GM08714 (cell line): ENCODE measurements around the gene FAM117A.

ENCODE experiments used
- H3K4me3 ChIP-seq: fragments of 200-500 bp; sonication (Bioruptor generic); 2 replicates; pipeline ENCODE4 v1.5.1; 2014; ENCODE audit warnings: mild to moderate bottlenecking, low read length, inconsistent platforms
- ZNF274 ChIP-seq: IDR thresholded peaks from 2 replicates; pipeline ENCODE4 v1.6.1; 2012; ENCODE audit warnings: mild to moderate bottlenecking, low read depth, low read length

The FAM117A gene

GRCh38 chr17:49755663-49756283 lies 8.2 kb downstream of the FAM117A start:
- no peak overlapping the region for H3K4me3 ChIP-seq
- no peak for TF ChIP-seq ZNF274

DNA sequence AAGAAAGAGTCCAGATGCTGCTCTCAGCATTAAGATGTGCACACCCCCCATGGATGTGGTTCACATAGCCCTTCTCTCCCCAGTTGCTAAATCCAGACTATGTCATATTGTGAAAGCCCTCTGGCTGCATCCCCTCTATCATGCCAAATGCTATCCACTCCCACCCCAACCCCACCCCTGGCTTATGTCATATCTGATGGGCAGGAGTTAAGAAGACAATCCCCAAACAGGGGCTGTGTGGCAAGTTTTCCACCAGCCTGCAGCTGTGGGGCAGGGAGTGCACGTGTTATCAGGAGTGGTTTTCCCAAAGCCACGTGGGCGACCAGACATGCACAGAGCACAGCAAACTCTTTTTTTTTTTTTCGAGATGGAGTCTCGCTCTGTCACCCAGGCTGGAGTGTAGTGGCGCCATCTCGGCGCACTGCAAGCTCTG lies 10.0 kb downstream of the FAM117A start:
- H3K4me3 ChIP-seq = no peak overlapping the region
- no peak for TF ChIP-seq ZNF274

DNA sequence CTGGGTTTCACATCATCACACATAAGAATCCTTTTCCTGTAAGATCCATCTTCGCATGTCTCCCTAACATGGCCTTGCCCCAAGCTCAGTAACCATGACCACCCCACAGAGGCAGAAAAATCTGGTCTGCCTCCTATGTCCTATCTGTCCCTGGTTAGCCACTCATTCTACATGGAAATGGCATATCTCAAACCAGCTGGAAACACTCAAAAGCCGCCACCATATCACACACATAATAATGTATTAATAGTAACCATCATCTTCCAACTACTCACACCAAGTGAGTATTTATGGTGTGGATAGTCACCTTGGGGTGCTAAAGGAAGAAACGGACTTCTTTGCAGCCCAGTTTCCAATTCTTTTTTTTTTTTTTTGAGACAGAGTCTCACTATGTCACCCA lies 11.4 kb downstream of the FAM117A start:
- H3K4me3 ChIP-seq = no peak overlapping the region
- TF ChIP-seq ZNF274 = no peak

DNA sequence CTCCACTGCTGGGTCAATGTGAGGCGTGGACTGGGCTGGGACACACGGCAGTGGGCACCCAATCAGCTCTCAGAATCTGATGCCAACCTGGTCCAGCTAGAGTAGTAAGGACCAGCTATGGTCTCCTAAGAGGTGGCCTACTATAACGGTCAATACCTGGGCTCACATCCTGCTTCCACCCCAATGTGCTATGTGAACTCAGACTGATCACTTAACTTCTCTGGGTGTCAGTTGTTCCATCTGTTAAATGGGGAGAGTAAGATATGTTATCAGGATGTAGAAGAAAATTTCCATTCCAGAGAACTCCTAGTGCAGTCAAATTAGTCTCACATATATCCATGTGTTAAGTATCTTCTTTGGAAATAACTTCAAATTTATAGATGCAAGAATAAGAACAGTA lies 14.2 kb downstream of the FAM117A start:
- TF ChIP-seq ZNF274 = no peak
- H3K4me3 ChIP-seq = no peak overlapping the region; the same call in 1 of the 2 replicates

DNA sequence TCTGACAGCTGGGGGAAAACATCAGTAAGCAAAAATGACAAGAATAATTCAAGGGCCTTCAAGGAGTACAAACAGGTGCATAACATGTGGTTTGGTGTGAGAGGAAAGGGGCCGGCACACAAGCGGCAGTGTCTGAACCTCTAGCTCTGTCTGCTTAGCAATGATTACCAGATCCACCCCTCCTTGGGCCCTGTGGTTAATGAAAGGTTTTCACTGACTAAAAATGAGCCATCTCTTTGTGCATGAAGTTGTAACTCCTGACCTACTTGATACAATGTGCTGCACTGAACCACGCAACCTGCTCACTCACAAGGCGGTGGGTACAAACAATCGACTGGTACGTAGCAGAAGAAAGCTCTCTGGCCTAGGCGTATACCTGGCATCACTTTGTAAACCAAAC lies 15.1 kb downstream of the FAM117A start:
- peak overlapping the region; percentile 2; the same call in 1 of the 2 replicates for H3K4me3 ChIP-seq
- no peak for TF ChIP-seq ZNF274

- H3K4me3 ChIP-seq = peak overlapping the region; percentile 98; the same call in 1 of the 2 replicates
- no peak for TF ChIP-seq ZNF274
These were observed 15.7 kb downstream of the FAM117A start for GRCh38 chr17:49748223-49748622.

DNA sequence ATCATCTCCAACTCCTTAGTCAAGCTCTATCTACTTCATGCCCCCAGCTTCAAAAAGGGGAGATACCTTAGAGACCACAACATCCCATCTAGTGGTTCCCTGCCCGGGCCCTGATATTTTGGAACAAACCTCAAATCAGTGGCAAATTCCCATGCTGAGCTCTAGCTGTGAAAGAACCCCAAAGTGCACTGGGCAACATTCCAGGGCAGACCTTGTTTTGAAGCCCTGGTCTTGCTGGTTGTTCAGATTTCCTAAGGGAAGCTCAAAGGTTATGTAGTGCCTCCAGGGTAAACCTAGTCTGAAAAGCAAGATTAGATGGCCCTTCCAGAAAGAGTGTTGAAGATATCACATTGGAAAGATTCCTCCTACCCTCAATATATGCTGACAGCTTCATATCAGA lies 16.3 kb downstream of the FAM117A start:
- peak overlapping the region; percentile 98; the same call in 1 of the 2 replicates for H3K4me3 ChIP-seq
- TF ChIP-seq ZNF274 = no peak

DNA sequence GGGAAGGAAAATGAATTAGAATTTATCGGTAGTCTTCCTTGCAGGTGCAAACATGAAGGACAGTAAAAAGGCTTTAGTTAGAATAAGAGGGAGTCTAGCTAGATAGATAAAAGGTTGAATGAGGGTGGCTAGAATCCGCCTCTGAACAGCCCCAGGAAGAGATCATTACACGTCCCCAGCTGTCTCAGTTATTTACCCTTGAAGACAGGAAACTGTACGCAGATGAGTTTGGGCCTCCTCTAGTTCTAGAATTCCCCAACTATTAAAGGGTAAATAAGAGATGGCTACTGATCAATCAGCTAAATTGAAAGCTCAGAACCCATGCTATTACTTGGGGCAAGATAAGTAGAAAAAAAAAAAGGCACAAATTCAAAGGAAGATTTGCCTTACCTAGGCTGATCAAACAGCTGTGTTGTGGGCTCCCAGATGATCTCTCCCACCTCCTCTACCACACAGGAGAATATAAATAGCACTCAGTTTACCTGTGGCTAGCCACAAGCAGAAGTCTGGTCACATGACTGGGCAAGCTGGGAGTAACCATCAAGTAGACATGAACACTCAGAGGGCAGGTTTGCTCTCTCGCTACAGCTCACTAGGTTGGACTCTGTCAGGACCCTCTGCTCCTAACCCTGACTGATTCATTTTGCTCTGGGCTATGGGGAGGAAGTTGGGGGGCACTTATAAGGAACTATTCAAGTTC lies 17.0 kb downstream of the FAM117A start:
- TF ChIP-seq ZNF274 = no peak
- peak overlapping the region; percentile 98 for H3K4me3 ChIP-seq

DNA sequence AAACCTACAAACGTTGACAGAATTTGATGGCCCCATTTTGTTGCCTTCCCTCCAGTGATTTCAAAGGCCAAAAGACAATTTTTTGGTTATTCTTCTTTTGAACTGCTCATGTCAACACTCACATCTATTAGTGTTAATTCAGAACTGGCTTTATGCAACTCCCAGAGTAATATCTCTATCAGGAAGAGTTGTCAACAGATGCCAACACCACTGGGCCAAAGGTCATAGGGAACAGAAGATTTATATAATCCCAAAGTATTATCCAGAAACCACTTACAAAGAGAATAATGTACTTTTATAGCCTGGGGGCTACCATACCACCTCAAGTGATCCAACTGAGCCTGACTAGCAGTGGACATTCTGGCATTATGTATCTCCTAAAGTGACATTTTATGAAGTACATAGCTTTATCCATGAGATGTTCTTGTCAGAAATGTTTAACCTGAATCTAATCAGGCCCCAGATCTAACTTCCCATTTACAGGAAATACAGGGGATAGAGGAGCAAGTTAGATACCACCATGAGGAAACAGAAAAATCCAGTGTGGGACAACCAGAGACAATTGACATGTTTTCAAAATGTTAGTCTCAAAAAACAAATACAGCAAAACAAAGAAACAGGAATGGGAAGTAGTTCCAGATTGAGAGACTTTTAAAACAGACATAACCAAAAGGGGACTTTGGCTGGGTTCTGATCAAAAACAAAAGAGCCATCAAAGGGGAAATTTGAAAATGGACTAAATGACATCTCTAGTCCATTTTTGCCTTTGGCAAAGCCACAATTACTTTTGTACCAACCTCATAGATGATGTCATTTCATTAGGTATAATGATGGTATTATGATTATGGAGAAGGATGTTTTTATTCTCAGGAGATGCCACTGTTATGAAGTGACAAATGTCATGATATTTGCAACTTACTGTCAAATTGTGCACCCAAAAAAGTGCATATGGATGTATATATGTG lies 18.5 kb downstream of the FAM117A start:
- no peak for TF ChIP-seq ZNF274
- peak overlapping the region; percentile 98; the same call in 1 of the 2 replicates for H3K4me3 ChIP-seq

DNA sequence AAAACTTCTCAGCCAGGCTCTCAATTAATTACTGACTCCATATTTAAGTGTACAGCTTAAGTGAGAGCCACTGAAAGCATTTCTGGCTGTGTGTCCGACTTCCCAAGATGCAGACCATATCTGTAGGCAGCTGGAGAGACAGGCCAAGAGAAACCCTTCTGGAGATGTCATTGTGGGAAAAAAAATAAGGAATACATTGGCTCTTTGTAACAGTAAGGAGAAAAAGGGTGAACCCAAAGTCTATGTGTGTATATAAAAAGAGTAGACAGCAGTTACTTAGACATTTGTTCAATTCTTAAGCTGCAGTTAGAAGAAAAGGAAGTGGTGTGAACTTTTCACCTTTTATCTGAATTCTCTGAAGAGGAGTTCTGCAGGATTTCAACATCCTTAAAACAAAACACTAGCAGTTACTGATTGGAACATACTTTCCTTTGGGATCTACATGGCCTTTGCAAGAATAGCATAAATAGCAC lies 21.7 kb downstream of the FAM117A start:
- TF ChIP-seq ZNF274 = no peak
- H3K4me3 ChIP-seq = peak overlapping the region; percentile 54; the same call in 1 of the 2 replicates

- H3K4me3 ChIP-seq = peak overlapping the region; percentile 58; the same call in 1 of the 2 replicates
- no peak for TF ChIP-seq ZNF274
These were observed 22.2 kb downstream of the FAM117A start for GRCh38 chr17:49741692-49742076.

GRCh38 chr17:49741009-49741691 lies 22.8 kb downstream of the FAM117A start:
- no peak for TF ChIP-seq ZNF274
- H3K4me3 ChIP-seq = peak overlapping the region; percentile 58; the same call in 1 of the 2 replicates

GRCh38 chr17:49739641-49740271 lies 24.2 kb downstream of the FAM117A start:
- peak overlapping the region; percentile 29; the same call in 1 of the 2 replicates for H3K4me3 ChIP-seq
- no peak for TF ChIP-seq ZNF274
